B cell (primary cell): Measurements from ENCODE around the gene PLCB4. TPM values are rescaled to one million over a fixed set of nuclear protein-coding genes. Genes with fewer than 3 reads are reported as not detected.

Experiments
- ATAC-seq: fragments of 200-7000 bp; cut with Tn5 transposase; one replicate; pipeline ENCODE4 v1.10.0; 2021; ENCODE audit warnings: low read depth, mild to moderate bottlenecking, moderate number of reproducible peaks, moderate library complexity
- CTCF ChIA-PET: fragments of 350-600 bp; sonication (Branson Sonifier 250); formaldehyde crosslinking; loops from one replicate; lab custom pipeline; 2021; ENCODE audit warnings: antibody characterized with exemption, inconsistent platforms; lab: Charles Lee
- POLR2A ChIA-PET: fragments of 350-600 bp; sonication (Branson Sonifier 250); formaldehyde crosslinking; loops from one replicate; lab custom pipeline; 2021; ENCODE audit warnings: antibody characterized with exemption; lab: Charles Lee
- DNase-seq: peaks from one replicate; pipeline ENCODE4 v3.0.0; 2013
- H2AFZ ChIP-seq: 2 replicates; pipeline ENCODE4 v1.6.1; 2012; ENCODE audit warnings: mild to moderate bottlenecking, low read depth, low read length; ENCODE audit not compliant: insufficient read depth, poor library complexity, severe bottlenecking
- H3K27ac ChIP-seq, 2 donors: 1 replicate in 1 of 2; 2 replicates in 1 of 2; pipeline ENCODE4 v1.5.1; 2012 to 2013; ENCODE audit warnings: low read length in 2 of 2, mild to moderate bottlenecking in 2 of 2, moderate library complexity in 1 of 2
- H3K27me3 ChIP-seq, 4 experiments: fragments of 200-600 bp in 1 of 4; sonication (generic) in 1 of 4; replicated peaks in 1 of 4; 1 replicate in 2 of 4; 2 replicates in 2 of 4; pipeline versions ENCODE4 v1.6.1 to v1.7.0; 2013 to 2016; ENCODE audit warnings: low read length in 3 of 4, mild to moderate bottlenecking in 2 of 4, mixed read lengths in 1 of 4, moderate library complexity in 1 of 4; ENCODE audit not compliant: insufficient read depth in 4 of 4, control insufficient read depth in 3 of 4; ENCODE audit errors: control extremely low read depth in 1 of 4
- H3K36me3 ChIP-seq, 2 experiments: replicated peaks in 1 of 2; 1 replicate in 1 of 2; 2 replicates in 1 of 2; pipeline versions ENCODE4 v1.6.1 to v1.7.1; 2013; ENCODE audit warnings: low read length in 1 of 2; ENCODE audit not compliant: insufficient read depth in 2 of 2, control insufficient read depth in 1 of 2; ENCODE audit errors: control extremely low read depth in 1 of 2, extremely low read depth in 1 of 2
- H3K4me1 ChIP-seq, 2 donors: fragments of 200-600 bp in 1 of 2; sonication (generic) in 1 of 2; 1 replicate in 1 of 2; 2 replicates in 1 of 2; pipeline versions ENCODE4 v1.5.1 to v1.6.1; 2013 to 2017; ENCODE audit warnings: low read length in 2 of 2; ENCODE audit not compliant: control insufficient read depth in 2 of 2, insufficient read depth in 2 of 2
- H3K4me2 ChIP-seq: replicated peaks from 2 replicates; pipeline ENCODE3; 2012; ENCODE audit warnings: mild to moderate bottlenecking, low read depth, low read length; ENCODE audit not compliant: poor library complexity, severe bottlenecking
- H3K4me3 ChIP-seq, 5 experiments: fragments of 200-600 bp in 1 of 5; sonication (generic) in 1 of 5; 1 replicate in 3 of 5; 2 replicates in 2 of 5; pipeline versions ENCODE4 v1.5.1 to v1.7.0; 2011 to 2016; ENCODE audit warnings: low read length in 4 of 5, mild to moderate bottlenecking in 4 of 5, low read depth in 2 of 5, control low read depth in 1 of 5, moderate library complexity in 1 of 5; ENCODE audit not compliant: insufficient read depth in 1 of 5; ENCODE audit errors: control extremely low read depth in 1 of 5, extremely low read depth in 1 of 5
- H3K79me2 ChIP-seq: fragments of 200-600 bp; sonication (generic); one replicate; pipeline ENCODE4 v1.6.0; 2016; ENCODE audit warnings: low read length; ENCODE audit not compliant: control insufficient read depth, insufficient read depth
- H3K9ac ChIP-seq: fragments of 200-600 bp; sonication (generic); 2 replicates; pipeline ENCODE4 v1.6.1; 2017; ENCODE audit warnings: mild to moderate bottlenecking, low read length, moderate library complexity
- H3K9me3 ChIP-seq, 3 donors: one replicate each; pipeline versions ENCODE4 v1.6.1 to v1.7.1; 2013; ENCODE audit warnings: low read length in 2 of 3; ENCODE audit not compliant: control insufficient read depth in 2 of 3, insufficient read depth in 1 of 3; ENCODE audit errors: control extremely low read depth in 1 of 3
- H4K20me1 ChIP-seq: 2 replicates; pipeline ENCODE4 v1.6.0; 2012; ENCODE audit warnings: mild to moderate bottlenecking, low read length; ENCODE audit not compliant: insufficient read depth, control insufficient read depth, poor library complexity, severe bottlenecking
- H3K27ac Mint-ChIP-seq: one replicate; pipeline ENCODE4 v1.8.0; 2021; ENCODE audit warnings: mixed read lengths
- H3K27me3 Mint-ChIP-seq: one replicate; pipeline ENCODE4 v1.8.0; 2021; ENCODE audit warnings: mixed read lengths
- H3K4me1 Mint-ChIP-seq: one replicate; pipeline ENCODE4 v1.8.0; 2021; ENCODE audit warnings: mixed read lengths
- H3K4me3 Mint-ChIP-seq: one replicate; pipeline ENCODE4 v1.8.0; 2021; ENCODE audit warnings: mixed read lengths
- H3K9me3 Mint-ChIP-seq: one replicate; pipeline ENCODE4 v1.8.0; 2022; ENCODE audit warnings: mixed read lengths; ENCODE audit not compliant: insufficient read depth
- CTCF ChIP-seq: fragments of 200-600 bp; IDR thresholded peaks from one replicate; pipeline ENCODE4 v1.8.0; 2022; ENCODE audit warnings: antibody characterized with exemption, mild to moderate bottlenecking
- EZH2 ChIP-seq: IDR thresholded peaks from 2 replicates; pipeline ENCODE4 v1.6.1; 2012; ENCODE audit warnings: borderline replicate concordance, low read depth, mild to moderate bottlenecking, moderate library complexity, low read length; ENCODE audit not compliant: insufficient read depth, poor library complexity, severe bottlenecking
- WGBS: methylation state at CpG from one replicate; pipeline ENCODE4 v1.1.5; 2013; ENCODE audit warnings: missing lambda C conversion rate; ENCODE audit not compliant: insufficient coverage; 5-methylcytosine and 5-hydroxymethylcytosine counted together
- intact Hi-C: fragments of 100-400 bp; cut with micrococcal nuclease; formaldehyde crosslinking; loops from one replicate; pipeline ENCODE4 v1.10.0; 2022
- polyA plus RNA-seq: library from polyadenylated mRNA; depleted of rRNA; stranded (reverse); fragments of >200 nt; gene quantifications from 2 replicates; pipeline ENCODE4 v1.2.3, GENCODE V29; 2012
- total RNA-seq, 2 donors: library from RNA; stranded (reverse); fragments of 120-200 nt in 1 of 2; gene quantifications; 1 replicate in 1 of 2; 2 replicates in 1 of 2; pipeline versions ENCODE4 v1.2.3 to v1.2.4, GENCODE V29; 2013 to 2022

PLCB4 gene
- total and polyA plus RNA-seq, 2 donors (not counting 1 experiment from before 2014, with no cell fraction given) = not detected

DNA sequence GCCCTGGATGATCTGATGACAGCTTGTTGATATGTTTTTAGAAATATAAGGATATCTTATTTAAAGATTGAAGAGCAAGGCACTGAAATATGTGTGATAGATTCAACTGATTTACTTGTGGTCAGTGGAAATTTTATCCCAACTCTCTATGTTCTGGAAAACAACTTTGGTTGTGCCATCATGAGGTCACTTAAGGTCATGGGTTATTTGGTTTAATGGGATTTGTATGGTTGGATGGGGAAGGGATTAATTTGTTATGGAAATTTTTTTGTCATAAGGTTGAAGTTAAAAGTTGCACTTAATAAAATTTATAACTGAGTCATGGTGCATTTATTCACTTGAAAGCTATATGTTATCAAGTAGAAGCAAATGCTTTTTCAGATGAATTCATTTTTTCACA, 231.2 kb downstream of the PLCB4 start:
- no peak overlapping the region for H3K4me3 Mint-ChIP-seq
- DNase-seq (no peak), ATAC-seq (no peak)
- H3K27ac Mint-ChIP-seq = no peak overlapping the region
- Histone ChIP-seq H3K4me3 (no peak overlapping the region), H3K9ac (no peak overlapping the region), H3K4me1 (no peaks in the 10 kb centered on the region), H3K9me3 (no peaks in the 10 kb centered on the region), H2AFZ (no peak overlapping the region), H3K27ac (no peak overlapping the region), H3K36me3 (no peaks in the 10 kb centered on the region), H4K20me1 (no peaks in the 10 kb centered on the region), H3K27me3 (no peaks in the 10 kb centered on the region), H3K79me2 (no peaks in the 10 kb centered on the region), H3K4me2 (no peak overlapping the region)
- no peaks in the 10 kb centered on the region for H3K4me1 Mint-ChIP-seq
- TF ChIP-seq EZH2 (no peak), CTCF (no peak)
- intact Hi-C loops = no loop called here
- no peaks in the 10 kb centered on the region for H3K9me3 Mint-ChIP-seq
- POLR2A ChIA-PET = no interaction called here
- CTCF ChIA-PET = no interaction called here
- no peaks in the 10 kb centered on the region for H3K27me3 Mint-ChIP-seq

DNA sequence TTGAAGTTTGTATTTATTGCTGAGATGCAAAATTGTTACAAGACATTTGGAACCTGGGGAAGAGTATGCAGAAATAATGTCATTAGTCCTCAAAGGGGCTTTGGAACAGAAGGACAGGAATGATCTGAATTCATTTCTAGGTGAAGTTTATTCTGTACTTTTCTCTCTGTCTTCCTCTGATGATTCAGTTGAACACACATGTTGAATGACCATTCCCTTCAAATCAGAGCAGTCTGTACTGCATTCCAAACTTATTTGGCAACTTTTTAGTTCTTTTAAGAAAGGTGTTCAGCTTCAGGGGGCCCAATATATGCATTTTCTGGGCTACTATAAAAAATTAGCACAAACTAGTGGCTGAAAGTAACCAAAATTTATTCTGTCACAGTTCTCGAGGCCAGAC, 231.6 kb downstream of the PLCB4 start:
- Histone ChIP-seq H3K27ac (no peak overlapping the region), H4K20me1 (no peaks in the 10 kb centered on the region), H3K79me2 (no peaks in the 10 kb centered on the region), H3K4me1 (no peaks in the 10 kb centered on the region), H3K36me3 (no peaks in the 10 kb centered on the region), H3K4me3 (no peak overlapping the region), H3K27me3 (no peaks in the 10 kb centered on the region), H3K9me3 (no peaks in the 10 kb centered on the region), H3K9ac (no peak overlapping the region), H2AFZ (no peak overlapping the region), H3K4me2 (no peak overlapping the region)
- H3K4me3 Mint-ChIP-seq = no peak overlapping the region
- DNase-seq = no peak
- POLR2A ChIA-PET = no interaction called here
- intact Hi-C loops = no loop called here
- no peak for TF ChIP-seq EZH2
- no peak for TF ChIP-seq CTCF
- CTCF ChIA-PET = no interaction called here
- no peaks in the 10 kb centered on the region for H3K4me1 Mint-ChIP-seq
- H3K27me3 Mint-ChIP-seq = no peaks in the 10 kb centered on the region
- no peak overlapping the region for H3K27ac Mint-ChIP-seq
- WGBS = 73% methylated on average over 1 of the region's 1 CpG
- ATAC-seq = no peak
- H3K9me3 Mint-ChIP-seq = no peaks in the 10 kb centered on the region
